CD4-positive, alpha-beta T cell treated with Interleukin-10 for 1 hour (primary cell): ENCODE measurements around the gene DUSP15.

Source experiments
- DNase-seq: peaks from one replicate; pipeline ENCODE4 v3.0.0-alpha.2; 2020

Gene DUSP15

DNA sequence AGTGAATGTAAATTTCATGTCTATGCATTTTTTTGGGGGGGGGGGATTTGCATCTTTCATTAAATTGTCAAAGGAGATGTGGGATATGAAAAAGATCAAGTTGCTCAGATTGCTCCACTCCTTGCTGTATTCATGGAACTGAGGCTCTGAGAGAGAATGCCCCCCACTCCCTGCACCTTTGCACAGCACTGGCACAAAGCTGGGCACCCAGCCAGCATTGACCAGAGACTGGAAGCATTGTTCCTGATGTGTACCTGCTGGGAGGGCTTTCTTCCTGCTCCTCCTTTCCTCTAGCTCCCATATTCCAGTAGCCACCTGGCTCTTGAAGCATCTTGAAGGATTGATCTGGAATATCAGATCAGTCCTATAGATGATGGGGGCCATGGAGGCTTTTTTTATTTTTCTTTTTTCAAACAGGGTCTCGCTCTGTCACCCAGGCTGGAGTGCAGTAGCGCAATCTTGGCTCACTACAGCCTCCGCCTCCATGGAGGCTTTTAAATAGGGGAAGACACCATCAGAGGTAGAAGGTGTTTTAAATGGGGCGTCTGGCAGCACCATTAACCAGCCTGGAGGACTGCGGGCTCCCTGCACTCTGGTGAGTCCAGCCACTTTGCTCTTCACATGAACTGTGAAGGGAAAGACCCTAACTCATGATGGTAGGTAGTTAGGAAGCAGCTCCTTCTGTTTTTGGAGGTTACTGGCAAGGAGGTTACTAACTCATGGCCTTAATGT, 10.9 kb downstream of the DUSP15 start:
- DNase-seq = no peak

DNA sequence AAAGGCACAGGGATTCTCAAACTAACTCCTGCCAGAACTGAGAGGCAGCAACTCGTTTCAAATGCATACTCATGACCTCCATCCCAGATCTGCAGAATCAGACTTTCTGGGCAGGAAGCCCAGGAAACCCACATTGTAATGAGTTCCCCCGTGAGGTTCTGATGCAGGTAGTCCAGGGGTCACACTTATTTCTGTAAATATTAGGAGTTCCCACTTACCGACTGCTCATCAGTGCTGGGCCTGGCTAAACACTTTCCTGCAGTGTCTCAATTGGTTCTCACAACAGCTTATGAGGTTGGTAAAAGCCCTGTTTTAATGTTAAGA, 11.6 kb downstream of the DUSP15 start:
- no peak for DNase-seq

DNA sequence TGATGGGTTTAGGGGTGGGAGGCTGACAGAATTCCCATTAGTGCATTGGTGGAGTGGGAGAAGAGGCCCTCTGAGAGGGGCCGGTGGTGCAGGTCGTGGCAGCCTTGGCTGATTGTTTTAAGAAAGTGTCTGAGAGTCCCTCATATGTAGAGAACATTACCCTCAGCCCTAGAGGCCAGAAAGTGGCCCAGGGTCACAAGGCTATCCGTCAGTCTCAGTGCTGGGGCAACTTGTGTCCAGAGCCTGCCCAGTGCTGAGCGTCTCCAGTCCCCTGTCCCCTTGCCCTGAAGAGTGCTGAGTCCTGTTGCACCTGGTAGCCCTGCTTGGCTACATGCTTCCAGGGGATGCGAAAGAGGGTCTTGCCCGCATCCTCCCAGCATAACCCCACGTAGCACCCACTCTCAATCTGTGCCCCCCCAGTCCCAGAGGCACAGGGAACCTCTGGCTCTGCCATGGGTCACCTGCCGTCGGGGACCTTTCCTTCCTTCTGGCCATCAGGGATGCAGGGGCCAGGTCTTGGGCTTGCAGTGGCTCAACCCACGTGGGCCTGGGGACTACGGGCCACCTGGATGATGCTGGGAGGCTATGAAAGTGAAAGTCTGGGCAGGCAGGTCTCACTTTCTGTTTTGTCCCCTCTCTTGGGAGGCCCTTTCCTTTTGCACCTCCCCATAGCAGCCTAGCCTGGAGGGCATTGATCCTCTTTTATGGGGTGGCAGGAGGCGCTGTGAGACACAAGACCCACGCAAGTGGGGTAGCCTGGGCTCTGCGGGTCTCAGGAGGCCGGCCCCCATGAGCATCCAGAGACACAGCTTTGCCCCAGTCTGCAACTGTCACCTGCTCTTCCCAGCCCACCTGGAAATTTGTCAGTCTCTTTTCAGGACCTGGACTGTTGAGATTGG, 12.2 kb downstream of the DUSP15 start:
- no peak for DNase-seq

DNA sequence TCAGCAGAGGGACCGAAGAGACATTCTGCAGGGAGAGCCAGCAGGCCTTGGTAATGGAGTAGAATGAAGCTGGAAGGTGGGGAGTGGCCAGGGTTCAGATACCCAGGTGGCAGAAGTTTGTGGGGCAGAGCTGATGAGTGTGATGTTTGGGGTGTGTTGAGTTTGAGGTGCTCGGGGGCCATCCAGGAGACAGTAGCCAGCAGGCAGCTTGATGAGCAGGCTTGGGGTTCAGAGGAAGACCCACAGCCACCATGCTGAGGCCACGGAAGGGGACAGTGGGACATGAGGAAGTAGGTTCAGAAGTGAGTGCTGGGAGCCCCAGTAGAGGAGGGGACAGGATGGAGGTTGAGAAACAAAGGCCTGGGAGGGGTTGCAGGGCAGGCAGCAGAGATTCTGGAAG, 13.8 kb downstream of the DUSP15 start:
- DNase-seq = no peak

DNA sequence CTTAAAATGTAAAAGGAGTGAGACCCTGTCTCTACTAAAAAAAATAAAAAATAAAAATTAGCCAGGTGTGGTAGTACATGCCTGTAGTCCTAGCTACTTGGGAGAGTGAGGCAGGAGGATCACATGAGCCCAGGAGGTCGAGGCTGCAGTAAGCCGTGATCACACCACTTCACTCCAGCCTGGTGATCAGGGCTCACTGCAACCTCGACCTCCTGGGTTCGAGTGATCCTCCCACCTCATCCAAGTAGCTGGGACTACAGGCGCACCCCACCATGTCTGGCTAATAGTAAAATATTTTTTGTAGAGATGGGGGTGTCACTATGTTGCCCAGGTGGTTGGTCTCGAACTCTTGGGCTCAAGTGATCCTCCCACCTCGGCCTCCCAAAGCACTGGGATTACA, 16.8 kb downstream of the DUSP15 start:
- no peak for DNase-seq

DNA sequence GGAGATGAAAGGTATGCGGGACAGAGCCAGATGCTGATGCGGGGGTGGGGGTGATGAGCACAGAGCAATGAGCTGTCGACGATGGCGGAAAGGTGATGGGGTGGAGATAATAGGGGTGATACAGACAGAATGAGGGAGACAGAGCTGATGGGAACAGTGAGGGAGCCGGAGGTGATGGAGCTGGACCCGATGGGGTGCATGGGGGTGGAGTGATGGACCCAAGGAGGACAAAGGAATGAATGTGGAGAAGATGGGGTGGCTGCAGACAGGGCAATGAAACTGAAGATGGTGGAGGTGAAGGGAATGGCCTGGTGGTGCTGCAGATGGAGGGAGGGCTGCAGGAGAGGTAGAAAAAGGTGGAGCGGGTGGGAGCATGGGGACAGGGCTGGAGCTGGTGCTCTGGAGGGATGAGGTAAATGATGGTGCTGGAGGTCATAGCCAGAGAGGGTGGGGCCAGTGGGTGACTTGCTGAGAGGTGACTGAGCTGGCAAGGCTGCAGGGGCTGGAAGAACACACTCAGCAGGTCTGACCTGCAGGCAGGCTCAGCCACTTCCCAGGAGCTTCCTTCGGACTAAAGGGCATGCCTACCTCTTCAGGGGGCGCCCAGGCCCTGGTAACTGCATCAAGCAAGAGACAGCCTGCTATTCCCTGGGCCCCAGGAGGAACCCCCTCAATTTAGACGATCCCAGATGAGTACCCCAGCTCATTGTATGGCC, 18.9 kb downstream of the DUSP15 start:
- no peak for DNase-seq

DNA sequence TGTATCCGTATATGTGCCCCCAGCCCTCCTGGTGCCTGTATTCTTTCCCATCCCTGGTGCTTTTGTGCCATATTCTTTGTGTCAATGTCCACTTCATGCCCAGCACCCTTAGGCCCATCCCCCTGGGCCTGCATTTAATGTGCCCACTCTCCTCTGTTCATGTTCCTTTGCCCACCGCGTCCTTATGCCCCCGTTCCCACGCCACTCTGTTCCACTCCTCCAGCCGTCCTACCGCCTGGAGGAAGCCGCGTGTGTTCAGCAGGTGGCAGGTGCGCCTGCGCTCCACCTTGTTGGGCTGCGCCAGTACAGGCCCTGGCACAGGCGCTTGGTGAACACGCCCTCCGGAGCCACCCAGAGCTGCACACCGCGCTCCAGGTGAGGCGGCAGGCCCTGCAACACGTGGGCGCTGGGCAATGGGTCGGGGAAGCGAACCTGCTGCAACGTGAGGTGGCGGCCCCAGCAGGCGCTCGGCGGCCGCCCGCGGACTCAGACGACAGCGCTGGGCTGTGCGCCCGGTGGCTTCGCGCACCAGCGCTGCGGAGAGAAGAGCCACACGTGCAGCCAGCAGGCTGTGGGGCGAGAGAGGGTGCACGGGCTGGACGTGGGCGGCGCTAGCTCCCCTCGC, 20.9 kb downstream of the DUSP15 start:
- no peak for DNase-seq

DNA sequence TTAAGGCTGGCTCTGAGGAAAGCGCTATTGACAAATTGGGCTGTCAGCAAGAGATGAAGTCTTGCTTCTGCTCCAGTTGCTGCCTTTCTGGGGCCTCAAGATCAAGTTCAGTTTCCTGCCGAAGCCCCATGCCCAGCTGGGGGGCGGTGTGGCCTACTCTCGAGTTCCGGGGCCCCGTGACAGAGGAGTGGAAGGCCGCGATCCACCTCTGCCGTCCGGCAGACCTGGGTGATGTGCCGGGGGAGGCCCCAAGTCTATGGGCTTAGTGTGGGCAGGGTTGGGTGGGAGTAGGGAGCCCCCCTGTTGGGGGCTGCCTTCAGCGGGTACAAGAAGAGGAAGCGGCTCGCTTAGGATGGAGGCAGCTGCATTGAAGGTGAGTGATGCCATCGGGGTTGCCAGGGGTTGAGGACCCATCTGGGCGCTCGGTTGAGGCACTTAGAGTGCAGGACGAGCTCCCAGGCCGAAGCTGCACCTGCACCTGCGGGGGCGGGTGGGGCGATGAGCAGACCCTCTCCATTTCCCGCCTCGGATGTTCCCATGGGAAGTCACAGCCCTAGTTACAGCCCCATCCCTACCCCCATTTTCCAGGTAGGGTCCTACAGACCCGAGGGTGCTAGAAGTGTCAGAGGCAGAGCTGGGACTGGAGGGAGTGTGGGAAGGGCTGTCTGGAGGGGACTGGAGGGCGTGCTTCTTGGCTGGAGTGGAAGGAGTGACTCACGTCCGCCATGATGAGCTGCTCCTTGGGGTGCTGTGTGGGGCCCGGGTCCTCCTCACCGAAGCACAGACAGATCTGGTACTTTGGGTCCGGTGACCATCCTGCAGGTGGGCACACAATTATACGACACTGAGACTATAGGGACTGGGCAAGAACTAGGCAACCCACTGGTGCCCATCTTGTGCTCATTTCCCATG, 22.0 kb downstream of the DUSP15 start:
- DNase-seq = no peak

DNA sequence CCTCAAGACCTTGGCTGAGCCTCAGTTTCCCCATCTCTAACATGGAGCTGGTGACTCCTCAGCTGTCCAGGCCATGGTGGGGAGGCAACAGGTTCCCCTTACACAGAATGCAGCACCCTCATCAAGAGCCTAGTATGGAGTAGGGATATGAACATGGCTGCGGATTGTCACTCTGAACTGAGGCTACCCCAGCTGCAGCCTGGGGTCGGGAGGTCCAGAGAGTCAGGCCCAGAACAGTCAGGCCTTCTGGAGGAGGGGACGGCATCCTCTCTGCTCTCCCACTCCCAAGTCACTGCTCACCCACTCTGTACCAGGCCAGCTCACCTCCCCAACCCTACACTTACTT, 23.6 kb downstream of the DUSP15 start:
- DNase-seq = no peak

DNA sequence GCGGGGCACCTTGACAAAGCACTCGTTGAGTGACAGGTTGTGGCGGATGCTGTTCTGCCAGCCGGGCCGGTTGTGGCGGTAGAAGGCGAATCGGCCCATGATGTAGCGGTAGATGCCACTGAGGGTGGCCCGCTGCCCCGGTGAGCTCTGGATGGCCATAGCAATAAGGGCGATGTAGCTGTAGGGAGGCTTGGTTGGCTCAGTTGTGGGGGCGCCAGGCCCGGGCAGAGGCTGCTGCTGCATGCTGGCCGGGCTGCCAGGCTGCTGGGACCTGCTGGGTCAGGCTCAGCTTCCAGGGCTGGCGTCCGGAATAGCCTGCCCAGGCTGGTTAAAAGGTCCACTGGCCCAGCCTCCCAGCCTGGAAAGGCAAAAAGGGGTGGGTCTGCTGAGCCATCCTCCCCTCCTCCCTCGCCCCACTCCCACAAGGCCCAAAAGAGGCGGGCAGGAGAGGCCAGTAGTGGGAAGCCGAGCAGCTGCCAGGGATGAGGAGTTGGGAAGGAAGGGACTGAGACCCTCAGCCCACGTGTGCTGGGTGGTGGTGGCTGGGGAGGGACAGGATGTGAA, 24.9 kb downstream of the DUSP15 start, which contains the start of gene FOXS1:
Gene FOXS1, minus strand, starts transcription at position 305 of the 564 bp plus-strand sequence. Its CDS starts 62 bp downstream, at position 243.
- DNase-seq = no peak

DNA sequence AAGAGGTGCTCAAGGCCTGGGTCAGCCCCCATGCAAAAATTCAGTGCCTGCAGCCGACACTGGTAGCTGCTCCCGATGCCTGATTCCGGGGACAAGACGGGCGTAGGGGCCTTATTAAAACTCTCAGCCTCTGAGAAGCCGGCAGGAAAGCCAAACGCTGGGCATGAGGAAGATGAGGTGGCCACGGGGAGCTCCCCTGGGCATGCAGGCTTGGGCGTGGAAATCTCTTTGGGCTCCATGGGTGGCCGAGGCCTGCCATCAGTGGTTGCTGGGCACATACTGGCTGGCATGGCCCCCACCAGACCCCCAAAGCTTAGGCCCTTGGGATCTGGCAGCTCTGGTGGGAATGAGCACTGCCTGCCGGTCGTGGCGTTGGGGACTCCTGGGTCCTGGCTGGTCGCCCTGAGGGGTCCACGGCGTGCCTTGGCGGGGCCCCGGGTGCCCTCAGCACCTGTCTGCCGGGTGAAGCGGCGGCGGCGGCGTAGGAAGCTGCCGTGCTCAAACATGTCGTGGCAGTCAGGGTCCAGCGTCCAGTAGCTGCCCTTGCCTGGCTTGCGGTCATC, 25.5 kb downstream of the DUSP15 start:
- DNase-seq = no peak

DNA sequence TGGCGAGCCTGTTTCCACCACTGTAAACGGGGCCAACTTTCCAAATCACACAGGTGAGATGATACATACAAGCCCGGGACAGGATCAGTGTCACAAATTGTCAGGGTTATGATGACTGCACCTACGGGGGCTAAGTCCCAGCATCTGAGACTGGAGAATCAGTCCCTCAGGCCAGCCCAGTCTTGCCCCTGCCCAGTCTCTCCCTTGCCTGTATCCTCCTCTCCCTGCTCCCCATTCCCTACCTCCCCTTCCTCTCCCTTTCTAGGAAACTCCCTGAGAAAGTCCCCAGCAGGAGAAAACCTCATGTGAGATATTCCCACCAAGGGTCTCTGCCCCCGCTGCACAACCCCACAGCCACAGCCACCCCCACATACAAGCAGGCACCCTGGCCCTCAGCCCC, 26.4 kb downstream of the DUSP15 start:
- DNase-seq = no peak

DNA sequence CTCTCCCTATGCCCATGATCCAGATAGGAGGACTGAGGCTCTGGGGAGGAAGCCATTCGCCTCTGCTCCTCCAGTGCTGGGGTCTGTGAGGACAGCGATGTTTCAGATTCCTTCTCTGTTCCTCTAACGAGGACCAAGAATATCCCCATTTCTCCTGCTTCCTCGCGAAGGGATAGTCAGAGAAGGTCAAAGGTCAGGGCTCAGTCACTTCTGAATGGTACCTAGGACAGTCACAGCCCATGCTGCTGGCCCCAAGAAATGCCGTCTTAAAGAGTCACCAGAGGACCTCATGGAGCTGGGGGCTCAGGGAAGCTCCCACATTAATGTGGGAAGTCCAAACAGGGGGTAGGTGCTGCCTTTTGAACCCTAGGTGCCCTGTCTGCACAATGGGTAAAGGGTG, 27.0 kb downstream of the DUSP15 start:
- DNase-seq = no peak

DNA sequence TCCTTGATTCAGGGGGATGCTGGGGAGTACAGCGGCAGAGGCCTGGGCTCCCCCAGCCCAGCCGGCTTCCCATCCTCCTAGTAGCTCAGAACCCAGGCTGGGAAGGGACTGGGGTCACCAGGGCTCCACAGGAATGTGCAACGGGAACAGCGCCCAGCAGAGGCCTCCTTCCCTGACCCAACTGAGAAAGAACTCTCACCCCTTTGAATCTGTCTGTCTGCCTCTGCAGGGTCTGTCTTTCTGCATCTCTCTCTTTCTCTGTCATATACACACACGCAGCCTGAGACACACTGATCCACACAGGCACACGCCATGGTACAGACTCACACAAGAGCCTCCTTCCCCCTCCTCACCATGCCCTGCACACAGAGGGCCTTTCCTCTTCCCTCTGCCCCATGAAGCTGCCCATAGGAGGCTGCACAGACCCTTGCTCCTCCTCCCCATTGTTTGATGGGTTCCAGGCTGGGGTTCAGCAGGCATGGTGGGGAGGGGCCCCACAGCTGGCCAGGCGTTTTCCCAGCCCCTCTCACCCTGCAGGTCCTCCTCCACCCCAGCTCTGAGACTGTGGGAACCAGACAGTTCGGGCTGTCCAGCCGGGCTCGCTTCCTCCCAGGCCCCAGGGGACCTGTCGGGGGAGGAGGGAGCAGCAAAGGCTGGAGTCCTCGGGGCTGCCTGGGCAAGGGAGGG, 27.7 kb downstream of the DUSP15 start:
- no peak for DNase-seq

DNA sequence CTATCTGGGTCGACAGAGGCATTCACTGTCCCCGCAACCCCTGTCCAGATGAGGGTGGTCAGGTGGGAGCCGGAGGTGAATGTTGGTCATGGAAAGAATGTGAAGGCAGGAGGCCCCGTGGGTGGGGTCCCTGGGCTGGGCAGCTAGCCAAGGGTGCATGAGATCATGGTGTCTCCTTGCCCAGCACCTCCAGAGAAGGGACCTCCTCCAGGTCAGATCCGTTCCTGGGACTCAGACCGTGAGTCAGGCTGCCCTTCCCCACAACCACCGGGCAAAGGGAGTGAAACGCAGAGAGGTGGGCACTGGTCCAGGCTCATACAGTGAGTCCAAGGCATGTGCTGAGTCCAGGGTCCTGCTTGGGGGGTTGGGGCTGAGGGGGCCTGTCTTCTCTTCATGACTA, 28.4 kb downstream of the DUSP15 start:
- DNase-seq = no peak

DNA sequence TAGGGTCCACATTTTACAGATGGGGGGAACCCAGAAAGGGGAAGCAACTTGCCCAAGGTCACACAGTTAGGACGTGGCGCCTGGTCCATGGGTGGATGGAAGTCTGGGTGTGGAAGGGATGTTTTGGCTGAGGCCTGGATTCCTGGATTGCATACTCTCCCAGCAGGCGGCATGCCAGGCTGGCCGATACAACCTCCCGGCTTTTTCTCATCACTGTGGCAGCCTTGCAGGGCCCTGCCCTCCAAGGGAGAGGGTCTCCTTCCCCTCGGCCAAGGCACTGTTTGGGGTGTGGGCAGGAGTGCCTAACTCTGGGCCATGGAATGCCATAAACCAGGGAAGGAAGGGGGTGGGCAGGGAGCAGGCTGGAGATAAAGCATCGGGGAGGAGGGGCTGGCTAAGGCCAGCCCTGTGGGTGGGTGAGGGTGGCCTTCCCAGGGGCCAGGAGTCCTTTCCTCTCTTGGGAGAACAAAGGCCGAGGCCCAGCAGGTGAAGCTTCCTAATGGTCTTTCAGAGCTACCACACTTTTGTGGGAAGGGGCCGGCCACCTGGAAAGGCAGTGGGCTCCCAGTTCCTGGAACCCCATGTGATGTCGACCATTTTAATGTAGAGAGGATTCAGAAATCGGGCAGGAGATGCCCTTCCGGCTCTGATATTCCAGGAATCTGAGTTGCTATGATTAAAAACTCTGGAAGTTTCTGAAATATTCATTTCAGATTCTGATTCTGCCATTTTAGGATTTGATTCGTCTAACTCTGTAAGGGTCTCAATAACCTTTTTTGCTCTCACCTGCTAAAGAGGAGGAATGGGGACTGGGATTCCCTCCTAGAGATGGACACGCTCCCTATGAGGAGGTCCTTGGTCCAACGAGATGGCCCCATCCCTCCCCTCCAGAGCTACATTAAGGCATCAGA, 29.2 kb downstream of the DUSP15 start:
- DNase-seq = no peak

DNA sequence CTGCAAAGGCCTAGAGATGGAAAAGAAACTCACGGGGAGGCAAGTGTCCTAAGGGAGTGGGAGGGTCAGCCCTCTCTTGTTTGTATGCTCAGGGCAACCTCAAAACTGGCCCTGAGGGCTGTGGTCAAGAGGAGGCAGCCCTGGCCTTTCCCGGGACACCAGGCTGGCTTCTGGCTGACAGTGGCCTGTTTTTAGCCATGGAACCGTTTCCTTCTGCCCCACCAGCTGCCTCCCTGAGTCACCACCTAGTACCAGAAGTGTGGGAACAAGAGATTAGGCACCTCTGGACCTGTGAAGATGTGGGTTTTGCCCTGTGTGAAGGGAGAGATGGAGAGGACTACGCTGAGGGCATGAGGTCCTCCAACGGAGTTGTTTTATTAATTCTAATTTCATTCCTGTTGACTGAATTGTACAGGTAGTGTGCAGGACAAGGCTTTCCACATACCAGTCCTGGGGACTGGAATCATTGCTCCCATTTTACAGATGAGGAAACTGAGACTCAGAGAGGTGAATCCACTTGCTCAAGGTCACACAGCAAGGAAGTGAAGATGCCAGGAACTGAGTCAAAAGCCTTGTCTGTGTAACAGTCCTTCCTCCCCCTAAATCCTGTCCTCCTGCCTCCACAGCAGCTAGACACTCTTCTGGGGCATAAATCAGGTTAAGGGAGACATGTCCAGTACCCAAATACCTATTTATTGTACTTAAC, 30.4 kb downstream of the DUSP15 start:
- no peak for DNase-seq

DNA sequence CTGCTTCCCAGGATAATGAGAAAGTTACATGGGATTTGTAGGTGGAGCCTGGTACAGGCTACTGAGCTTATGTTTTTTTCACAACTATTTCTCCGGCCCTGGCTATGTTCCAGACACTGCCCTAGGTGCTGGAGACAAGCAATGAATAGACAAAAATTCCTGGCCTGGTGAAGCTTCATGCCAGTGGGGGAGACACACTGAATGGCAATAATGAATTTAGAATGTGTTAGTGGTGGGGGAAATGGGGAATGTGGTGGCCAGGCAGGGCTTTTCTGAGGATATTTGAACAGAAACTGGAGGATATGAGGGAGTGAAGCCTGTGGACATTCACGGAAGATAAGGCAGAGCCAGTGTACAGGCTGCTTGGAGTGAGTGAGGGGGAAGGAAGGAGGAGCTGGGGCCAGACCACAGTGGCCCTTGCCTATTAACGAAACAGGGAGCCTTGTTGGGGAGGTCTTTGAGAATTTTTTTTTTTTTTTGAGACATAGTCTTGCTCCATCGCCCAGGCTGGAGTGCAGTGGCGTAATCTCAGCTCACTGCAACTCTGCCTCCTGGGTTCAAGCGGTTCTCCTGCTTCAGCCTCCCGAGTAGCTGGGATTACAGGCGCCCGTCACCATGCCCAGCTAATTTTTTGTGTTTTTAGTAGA, 31.6 kb downstream of the DUSP15 start:
- no peak for DNase-seq
